SJCRH30 (cell line): Measurements from ENCODE around the gene CREB3L4. TPM values are rescaled to one million over a fixed set of nuclear protein-coding genes. Genes with fewer than 3 reads are reported as not detected.

Experiments
- DNase-seq, 2 experiments: peaks; one replicate each; pipeline ENCODE4 v3.0.0-alpha.2; 2015 to 2020
- H3K27ac ChIP-seq: fragments of 250-450 bp; sonication (Bioruptor Pico); 2 replicates; pipeline ENCODE4 v1.5.1; 2020; ENCODE audit warnings: mild to moderate bottlenecking, moderate library complexity
- H3K27me3 ChIP-seq: fragments of 250-450 bp; sonication (Bioruptor Pico); 2 replicates; pipeline ENCODE4 v1.5.1; 2020; ENCODE audit warnings: mild to moderate bottlenecking, moderate library complexity
- H3K36me3 ChIP-seq: fragments of 250-450 bp; sonication (Bioruptor Pico); 2 replicates; pipeline ENCODE4 v1.5.1; 2020; ENCODE audit warnings: mild to moderate bottlenecking, moderate library complexity
- H3K4me1 ChIP-seq: fragments of 250-450 bp; sonication (Bioruptor Pico); 2 replicates; pipeline ENCODE4 v1.5.1; 2020; ENCODE audit warnings: mild to moderate bottlenecking, moderate library complexity
- H3K4me3 ChIP-seq: fragments of 250-450 bp; sonication (Bioruptor Pico); 2 replicates; pipeline ENCODE4 v1.5.1; 2020; ENCODE audit warnings: mild to moderate bottlenecking, moderate library complexity
- H3K9me3 ChIP-seq: fragments of 250-450 bp; sonication (Bioruptor Pico); replicated peaks from 2 replicates; pipeline ENCODE4 v1.5.1; 2020; ENCODE audit warnings: mild to moderate bottlenecking, moderate library complexity
- total RNA-seq: library from RNA; depleted of rRNA; stranded (reverse); fragments of >200 nt; shearing (Covaris generic); gene quantifications from 2 replicates; pipeline ENCODE4 v1.2.3, GENCODE V29; 2014

The CREB3L4 gene
- total RNA-seq, 1 experiment from 2014 or later, result 7.5 TPM

- Histone ChIP-seq H3K4me1 (peaks cover 2% of the 10 kb centered on the region; the same call in 1 of the 2 replicates), H3K36me3 (no peaks in the 10 kb centered on the region), H3K9me3 (no peaks in the 10 kb centered on the region), H3K27ac (no peak overlapping the region), H3K4me3 (no peak overlapping the region), H3K27me3 (no peaks in the 10 kb centered on the region)
- DNase-seq, result no peak
These were observed 6.3 kb upstream of the CREB3L4 start for GRCh38 chr1:153961421-153961820.

GRCh38 chr1:153962088-153963029 is 5.3 kb upstream of the CREB3L4 start:
- peak in 1 of 2 experiments; percentile 18 for DNase-seq
- Histone ChIP-seq H3K27me3 (no peaks in the 10 kb centered on the region), H3K4me3 (peak overlapping the region; percentile 85), H3K9me3 (no peaks in the 10 kb centered on the region), H3K27ac (peak overlapping the region; percentile 61), H3K36me3 (no peaks in the 10 kb centered on the region), H3K4me1 (no peaks in the 10 kb centered on the region; the same call in 1 of the 2 replicates)

- Histone ChIP-seq H3K36me3 (no peaks in the 10 kb centered on the region), H3K4me3 (peak within 1 kb of the TSS; percentile 85), H3K9me3 (no peaks in the 10 kb centered on the region), H3K27ac (peak within 1 kb of the TSS; percentile 61), H3K4me1 (no peaks in the 10 kb centered on the region; the same call in 1 of the 2 replicates), H3K27me3 (no peaks in the 10 kb centered on the region)
- peak; percentile 98 for DNase-seq
These were observed 4.5 kb upstream of the CREB3L4 start, which contains the start of gene SLC39A1 for GRCh38 chr1:153963030-153963849. Gene SLC39A1 (minus strand): TSS chr1:153963537. CDS start chr1:153962715, 822 bp downstream.

- H3K27ac ChIP-seq, result peak overlapping the region; percentile 61
- H3K4me3 ChIP-seq, result peak overlapping the region; percentile 85
- no peaks in the 10 kb centered on the region for H3K27me3 ChIP-seq
- H3K36me3 ChIP-seq, result no peaks in the 10 kb centered on the region
- no peaks in the 10 kb centered on the region for H3K9me3 ChIP-seq
- no peaks in the 10 kb centered on the region; the same call in 1 of the 2 replicates for H3K4me1 ChIP-seq
- DNase-seq, result peak in 1 of 2 experiments; percentile 57
These were observed 3.8 kb upstream of the CREB3L4 start for GRCh38 chr1:153963850-153964331.

DNA sequence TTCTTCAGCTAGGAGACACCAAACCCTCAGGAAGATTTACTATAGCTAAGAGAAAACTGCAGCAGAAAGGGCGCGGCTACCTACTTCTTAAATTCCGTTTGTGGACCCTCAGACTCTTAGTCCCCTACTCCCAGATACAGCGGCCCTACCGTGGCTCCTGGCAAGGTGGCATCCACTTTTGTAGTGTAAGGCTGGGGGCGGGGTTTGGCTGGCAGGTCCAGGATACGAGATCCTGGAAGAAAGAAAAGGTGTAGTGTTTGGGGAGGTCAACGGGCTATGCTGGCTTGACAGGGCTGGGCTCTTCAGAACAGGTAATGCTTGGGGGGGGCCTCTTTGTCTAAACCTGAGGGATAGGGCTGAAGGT is 280 bp downstream of the CREB3L4 start:
- DNase-seq, result no peak
- H3K27me3 ChIP-seq, result no peaks in the 10 kb centered on the region
- H3K4me3 ChIP-seq, result peak overlapping the region; percentile 64
- H3K27ac ChIP-seq, result peak overlapping the region; percentile 79
- no peaks in the 10 kb centered on the region for H3K4me1 ChIP-seq
- H3K36me3 ChIP-seq, result no peaks in the 10 kb centered on the region
- H3K9me3 ChIP-seq, result no peaks in the 10 kb centered on the region

GRCh38 chr1:153968408-153968807 is 706 bp downstream of the CREB3L4 start:
- Histone ChIP-seq H3K9me3 (no peaks in the 10 kb centered on the region), H3K36me3 (no peaks in the 10 kb centered on the region), H3K4me1 (no peaks in the 10 kb centered on the region), H3K27me3 (no peaks in the 10 kb centered on the region), H3K4me3 (peak overlapping the region; percentile 64), H3K27ac (no peak overlapping the region)
- no peak for DNase-seq

- H3K4me1 ChIP-seq, result no peaks in the 10 kb centered on the region
- H3K9me3 ChIP-seq, result no peaks in the 10 kb centered on the region
- H3K36me3 ChIP-seq, result 0 out of 2 replicates have a peak, but pooled peaks cover 5% of the 10 kb centered on the region
- no peak overlapping the region for H3K4me3 ChIP-seq
- no peak overlapping the region for H3K27ac ChIP-seq
- H3K27me3 ChIP-seq, result no peaks in the 10 kb centered on the region
- DNase-seq, result no peak
These were observed 1.3 kb downstream of the CREB3L4 start for GRCh38 chr1:153968972-153969371.

DNA sequence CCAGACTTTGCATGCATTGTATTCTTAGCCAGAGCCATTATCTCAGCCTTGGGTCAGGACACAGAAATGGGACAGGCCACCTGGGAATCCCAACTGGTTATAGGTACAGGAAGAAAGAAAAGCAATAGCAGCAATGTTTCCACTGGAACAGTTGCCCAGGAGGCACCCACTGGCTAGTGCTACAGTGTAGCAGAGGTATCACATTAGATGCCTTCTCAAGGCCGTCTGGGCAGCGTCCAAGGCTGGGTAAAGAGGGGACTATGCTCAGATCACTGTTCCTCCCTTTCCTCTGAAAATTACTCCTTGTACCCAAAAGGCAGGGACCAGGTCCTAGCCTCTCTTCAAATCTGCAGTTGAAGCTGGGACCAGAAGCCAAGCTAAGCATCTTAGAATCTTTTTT is 2.6 kb downstream of the CREB3L4 start:
- H3K4me1 ChIP-seq, result no peaks in the 10 kb centered on the region
- peaks cover 14% of the 10 kb centered on the region for H3K36me3 ChIP-seq
- DNase-seq, result no peak
- H3K4me3 ChIP-seq, result no peak overlapping the region
- no peaks in the 10 kb centered on the region for H3K9me3 ChIP-seq
- no peaks in the 10 kb centered on the region for H3K27me3 ChIP-seq
- H3K27ac ChIP-seq, result no peak overlapping the region

- no peak overlapping the region for H3K27ac ChIP-seq
- no peak overlapping the region for H3K4me3 ChIP-seq
These were observed 5.4 kb downstream of the CREB3L4 start for GRCh38 chr1:153973071-153973470.

DNA sequence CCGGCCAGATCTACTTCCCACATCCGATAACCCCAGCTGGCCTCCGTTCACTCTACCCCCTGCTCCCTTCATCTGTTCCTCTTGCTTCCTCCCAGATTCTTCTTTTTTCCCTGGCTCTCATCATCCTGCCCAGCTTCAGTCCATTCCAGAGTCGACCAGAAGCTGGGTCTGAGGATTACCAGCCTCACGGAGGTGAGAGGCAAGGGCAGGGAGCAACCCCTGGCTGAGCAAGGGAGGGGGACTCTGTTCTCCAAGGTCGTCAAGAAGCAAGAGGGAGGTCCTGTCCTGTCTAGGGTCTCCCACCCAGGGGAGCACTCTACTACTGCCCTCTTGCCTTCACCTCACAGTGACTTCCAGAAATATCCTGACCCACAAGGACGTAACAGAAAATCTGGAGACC is 5.8 kb downstream of the CREB3L4 start:
- Histone ChIP-seq H3K4me3 (no peak overlapping the region), H3K27me3 (no peaks in the 10 kb centered on the region), H3K4me1 (0 out of 2 replicates have a peak, but pooled peaks cover 4% of the 10 kb centered on the region), H3K36me3 (peaks cover 18% of the 10 kb centered on the region), H3K27ac (no peak overlapping the region), H3K9me3 (no peaks in the 10 kb centered on the region)
- DNase-seq, result no peak

More at GRCh38 chr1:153973071-153973470, 5.4 kb downstream of the CREB3L4 start:
- Histone ChIP-seq H3K9me3 (no peaks in the 10 kb centered on the region), H3K36me3 (peaks cover 18% of the 10 kb centered on the region), H3K4me1 (no peaks in the 10 kb centered on the region), H3K27me3 (no peaks in the 10 kb centered on the region)
- DNase-seq, result no peak

- Histone ChIP-seq H3K36me3 (peaks cover 18% of the 10 kb centered on the region), H3K27ac (peak overlapping the region; percentile 80), H3K9me3 (no peaks in the 10 kb centered on the region), H3K4me3 (peak overlapping the region; percentile 97), H3K4me1 (0 out of 2 replicates have a peak, but pooled peaks cover 5% of the 10 kb centered on the region), H3K27me3 (no peaks in the 10 kb centered on the region)
- DNase-seq, result no peak
These were observed 9.1 kb downstream of the CREB3L4 start for GRCh38 chr1:153976819-153977249.

GRCh38 chr1:153977250-153978240 is 9.8 kb downstream of the CREB3L4 start, which contains the start of gene JTB:
Gene JTB (minus strand): TSS chr1:153977674. CDS start chr1:153977252, 422 bp downstream.
- Histone ChIP-seq H3K36me3 (peaks cover 18% of the 10 kb centered on the region), H3K9me3 (no peaks in the 10 kb centered on the region), H3K4me3 (peak within 1 kb of the TSS; percentile 97), H3K4me1 (0 out of 2 replicates have a peak, but pooled peaks cover 5% of the 10 kb centered on the region), H3K27me3 (no peaks in the 10 kb centered on the region), H3K27ac (peak within 1 kb of the TSS; percentile 80)
- DNase-seq, result peak; percentile 81 to 85

DNA sequence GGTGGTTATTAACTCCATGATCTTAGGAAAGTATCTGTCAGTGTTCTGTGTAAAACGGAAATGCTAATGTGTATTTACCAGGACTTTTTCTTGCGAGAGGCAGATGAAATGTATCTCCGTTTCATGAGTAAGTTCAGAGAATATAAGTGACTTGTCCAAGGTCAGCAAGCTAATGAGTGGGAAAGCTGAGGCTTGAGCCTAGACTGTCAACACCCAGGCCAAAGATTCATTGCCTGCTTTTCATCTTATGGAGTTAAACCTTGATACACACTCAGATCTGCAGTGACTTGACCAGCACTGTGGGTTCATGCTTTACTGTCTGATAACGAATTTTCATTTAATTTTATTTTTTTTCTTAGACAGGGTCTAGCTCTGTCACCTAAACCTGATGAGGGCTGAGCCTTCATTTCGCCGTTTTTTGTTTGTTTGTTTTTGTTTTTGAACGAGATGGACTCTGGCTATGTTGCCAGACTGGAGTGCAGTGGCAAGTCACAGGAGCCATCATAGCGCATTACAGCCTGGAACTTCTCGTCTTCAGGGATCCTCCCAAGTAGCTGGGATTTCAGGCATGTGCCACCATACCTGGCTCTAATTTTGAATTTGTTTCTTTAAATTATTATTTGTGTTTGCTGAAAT is 10.7 kb downstream of the CREB3L4 start:
- Histone ChIP-seq H3K27me3 (no peaks in the 10 kb centered on the region), H3K9me3 (no peaks in the 10 kb centered on the region), H3K27ac (peak overlapping the region; percentile 80; the same call in 1 of the 2 replicates), H3K36me3 (peaks cover 20% of the 10 kb centered on the region), H3K4me3 (peak overlapping the region; percentile 97), H3K4me1 (0 out of 2 replicates have a peak, but pooled peaks cover 5% of the 10 kb centered on the region)
- no peak for DNase-seq
